HG03159 (cell line): Measurements from ENCODE around the gene PARD6A.
"Not testable (repeated sequence)": the region's sequence is repeated elsewhere in the genome, so short reads cannot be mapped to it uniquely, and the experiment has no call there.

Source experiments
- ATAC-seq: cut with Tn5 transposase; IDR thresholded peaks from one replicate; pipeline ENCODE4 v1.9.1; 2021; ENCODE audit warnings: mild to moderate bottlenecking, moderate library complexity; ENCODE audit not compliant: unreplicated experiment

Gene PARD6A

DNA sequence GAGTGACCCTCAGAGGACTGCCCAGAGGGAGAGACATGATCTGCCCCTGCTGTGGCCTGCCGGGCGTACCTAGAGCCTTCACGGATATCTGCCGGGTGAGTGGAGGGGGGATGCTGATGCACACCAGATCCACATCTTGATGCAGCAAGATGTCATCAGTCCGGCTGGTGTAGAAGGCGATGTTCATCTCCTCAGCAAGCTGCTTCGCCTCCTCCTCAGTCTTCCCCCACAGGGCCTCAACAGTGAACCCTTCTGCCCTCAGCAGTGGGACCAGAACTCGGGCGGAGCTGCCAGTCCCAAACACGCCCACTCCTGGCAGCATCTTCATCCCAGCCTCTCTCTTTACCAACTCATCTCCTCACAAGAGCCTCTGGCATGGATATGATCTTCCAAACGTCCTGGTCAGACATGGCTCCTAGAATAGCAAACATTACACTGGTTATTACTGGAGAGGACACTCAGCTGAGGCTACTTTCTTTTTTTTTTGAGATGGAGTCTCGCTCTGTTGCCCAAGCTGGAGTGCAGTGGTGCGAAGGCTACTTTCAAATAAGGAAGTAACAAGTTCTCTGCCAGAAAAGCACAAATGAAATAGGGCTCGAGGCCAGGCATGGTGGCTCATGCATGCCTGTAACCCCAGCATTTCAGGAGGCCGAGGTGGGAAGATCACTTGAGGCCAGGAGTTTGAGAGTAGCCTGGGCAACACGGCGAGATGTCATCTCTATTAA, 24.8 kb downstream of the PARD6A start:
- no peak for ATAC-seq

DNA sequence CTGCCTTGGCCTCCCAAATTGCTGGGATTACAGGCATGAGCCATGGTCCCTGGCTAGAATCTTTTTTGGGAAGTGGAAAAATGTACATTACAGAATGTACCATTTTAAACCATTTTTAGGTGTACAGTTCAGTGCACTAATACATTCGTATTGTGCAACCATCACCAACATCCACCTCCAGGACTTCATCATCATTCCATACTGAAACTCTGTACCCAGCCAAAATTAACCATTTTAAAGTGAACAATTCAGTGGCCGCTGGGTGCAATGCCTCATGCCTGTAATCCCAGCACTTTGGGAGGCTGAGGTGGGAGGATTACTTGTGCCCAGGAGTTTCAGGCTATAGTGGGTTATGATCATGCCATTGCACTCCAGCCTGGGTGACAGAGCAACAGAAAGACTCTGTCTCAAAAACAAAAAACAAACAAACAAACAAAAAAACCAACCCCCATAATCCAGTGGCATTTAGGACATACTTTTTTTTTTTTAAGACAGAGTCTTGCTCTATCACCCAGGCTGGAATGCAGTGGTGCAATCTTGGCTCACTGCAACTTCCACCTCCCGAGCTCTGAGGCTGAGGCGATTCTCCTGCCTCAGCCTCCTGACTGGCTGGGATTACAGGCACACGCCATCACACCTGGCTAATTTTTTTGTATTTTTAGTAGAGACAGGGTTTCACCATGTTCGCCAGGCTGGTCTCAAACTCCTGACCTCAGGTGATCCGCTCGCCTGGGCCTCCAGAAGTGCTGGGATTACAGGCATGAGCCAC, 32.9 kb downstream of the PARD6A start:
- not testable (repeated sequence) for ATAC-seq

- no peak for ATAC-seq
Measured at GRCh38 chr16:67694611-67695010, 33.9 kb downstream of the PARD6A start.

GRCh38 chr16:67697422-67698185, 36.8 kb downstream of the PARD6A start:
- no peak for ATAC-seq

DNA sequence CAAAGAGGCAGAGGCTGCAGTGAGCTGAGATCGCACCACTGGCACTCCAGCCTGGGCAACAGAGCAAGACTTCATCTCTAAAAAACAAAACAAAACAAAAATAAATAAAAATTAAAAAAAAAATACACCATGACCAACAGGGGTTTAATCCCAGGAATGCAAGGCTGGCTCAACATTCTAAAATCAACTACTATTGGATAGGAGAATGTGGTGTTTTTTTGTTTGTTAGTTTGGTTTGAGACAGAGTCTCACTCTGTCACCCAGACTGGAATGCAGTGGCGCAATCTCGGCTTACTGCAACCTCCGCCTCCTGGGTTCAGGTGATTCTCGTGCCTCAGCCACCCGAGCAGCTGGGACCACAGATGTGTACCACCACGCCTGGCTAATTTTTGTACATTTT, 38.5 kb downstream of the PARD6A start:
- ATAC-seq, result no peak

DNA sequence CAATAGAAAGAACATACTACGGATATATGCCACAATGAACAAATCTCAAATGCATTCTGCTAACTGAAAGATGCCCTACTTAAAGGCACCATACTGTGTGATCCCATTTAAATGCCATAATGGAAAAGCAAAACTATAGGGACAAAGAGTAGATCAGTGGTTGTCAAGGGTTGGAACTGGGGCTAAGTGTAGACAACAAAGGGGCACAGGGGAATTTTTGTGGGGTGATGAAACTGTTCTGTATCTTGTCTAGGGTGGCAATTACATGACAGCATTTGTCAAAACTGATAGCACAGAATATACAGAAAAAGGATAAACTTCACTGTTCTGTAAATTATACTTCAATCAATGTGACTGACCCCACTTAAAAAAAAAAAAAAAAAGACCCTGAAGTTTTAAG, 40.7 kb downstream of the PARD6A start:
- no peak for ATAC-seq

- no peak for ATAC-seq
Measured at GRCh38 chr16:67702130-67702529, 41.4 kb downstream of the PARD6A start.

- no peak for ATAC-seq
Measured at GRCh38 chr16:67703626-67704025, 42.9 kb downstream of the PARD6A start.

GRCh38 chr16:67704110-67704509, 43.4 kb downstream of the PARD6A start:
- no peak for ATAC-seq

- no peak for ATAC-seq
Measured at GRCh38 chr16:67707210-67707609, 46.5 kb downstream of the PARD6A start.

- ATAC-seq, result no peak
Measured at GRCh38 chr16:67707790-67708189, 47.0 kb downstream of the PARD6A start.

DNA sequence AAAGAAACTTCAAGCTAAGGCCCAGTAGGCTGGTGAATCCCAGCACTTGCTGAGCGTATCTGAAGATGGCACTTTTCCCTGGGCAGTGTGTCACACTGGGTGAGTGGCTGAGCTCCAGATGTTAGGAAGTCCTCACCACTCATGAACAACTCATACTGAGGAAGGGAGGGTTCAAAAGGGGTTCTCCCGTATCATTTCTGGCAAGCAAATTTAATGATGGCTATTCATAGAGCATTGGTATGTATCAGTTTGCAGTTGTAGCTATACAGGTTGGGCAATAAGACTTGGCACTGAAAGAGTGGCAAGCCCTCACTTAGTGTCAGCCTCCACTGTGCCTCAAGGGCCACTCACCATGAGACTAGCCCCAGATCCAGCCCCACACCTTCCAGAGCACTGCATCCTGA, 47.6 kb downstream of the PARD6A start:
- no peak for ATAC-seq

- ATAC-seq, result no peak
Measured at GRCh38 chr16:67709050-67709449, 48.3 kb downstream of the PARD6A start.

DNA sequence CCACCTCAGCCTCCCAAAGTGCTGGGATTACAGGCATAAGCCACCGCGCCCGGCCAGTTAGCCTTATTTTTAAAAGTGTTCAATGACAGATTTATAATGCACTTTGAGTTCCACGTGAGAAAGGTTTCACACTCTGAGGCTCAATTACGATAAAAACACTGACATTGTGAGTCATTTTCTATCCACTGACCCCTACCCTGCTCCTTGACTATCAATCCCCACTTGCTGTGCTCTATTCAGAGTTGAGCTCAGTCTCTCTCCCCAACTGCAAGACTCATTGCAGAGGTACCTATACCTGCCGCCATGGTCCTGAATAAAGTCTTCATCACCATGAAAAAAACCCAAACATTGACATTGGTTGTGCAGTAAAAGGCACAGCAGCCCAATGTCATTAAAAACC, 49.8 kb downstream of the PARD6A start:
- ATAC-seq, result no peak
